Testis (tissue), 2 donors: ENCODE results near the gene SH3RF3.

Experiments
- POLR2A ChIP-seq: fragments of 450-650 bp; IDR thresholded peaks from one replicate; pipeline ENCODE4 v1.6.1; 2017; ENCODE audit warnings: antibody characterized with exemption, mild to moderate bottlenecking, moderate library complexity
- TF ChIP-seq, protein P1 (sequence below), 3 experiments: fragments of 450-650 bp in 2 of 3; fragments of 200-600 bp in 1 of 3; sonication (generic) in 1 of 3; IDR thresholded peaks; one replicate each; pipeline ENCODE4 v1.5.1; 2016 to 2019; ENCODE audit warnings: antibody characterized with exemption in 3 of 3, mild to moderate bottlenecking in 2 of 3, moderate library complexity in 1 of 3

DNA sequence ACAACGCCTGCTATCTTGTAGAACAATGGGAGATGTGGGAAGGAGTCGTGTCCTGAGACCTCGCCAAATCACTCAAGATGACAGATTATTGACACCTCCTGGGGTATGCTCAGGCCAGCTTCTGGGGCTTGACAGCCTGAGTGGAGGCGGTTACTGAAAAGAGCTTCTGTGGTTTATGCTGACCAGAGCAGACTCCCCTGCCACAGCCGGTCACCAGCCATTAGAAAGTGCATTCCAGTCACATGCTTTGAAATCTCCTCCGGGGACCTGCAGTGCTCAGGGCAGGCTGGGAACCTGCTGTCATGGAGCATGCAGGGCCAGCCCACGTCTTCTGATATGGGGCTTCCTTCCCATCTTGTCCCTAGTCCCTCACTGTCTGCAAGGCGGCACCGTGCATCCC is 268.9 kb downstream of the SH3RF3 start:
- TF ChIP-seq, protein P1, sequence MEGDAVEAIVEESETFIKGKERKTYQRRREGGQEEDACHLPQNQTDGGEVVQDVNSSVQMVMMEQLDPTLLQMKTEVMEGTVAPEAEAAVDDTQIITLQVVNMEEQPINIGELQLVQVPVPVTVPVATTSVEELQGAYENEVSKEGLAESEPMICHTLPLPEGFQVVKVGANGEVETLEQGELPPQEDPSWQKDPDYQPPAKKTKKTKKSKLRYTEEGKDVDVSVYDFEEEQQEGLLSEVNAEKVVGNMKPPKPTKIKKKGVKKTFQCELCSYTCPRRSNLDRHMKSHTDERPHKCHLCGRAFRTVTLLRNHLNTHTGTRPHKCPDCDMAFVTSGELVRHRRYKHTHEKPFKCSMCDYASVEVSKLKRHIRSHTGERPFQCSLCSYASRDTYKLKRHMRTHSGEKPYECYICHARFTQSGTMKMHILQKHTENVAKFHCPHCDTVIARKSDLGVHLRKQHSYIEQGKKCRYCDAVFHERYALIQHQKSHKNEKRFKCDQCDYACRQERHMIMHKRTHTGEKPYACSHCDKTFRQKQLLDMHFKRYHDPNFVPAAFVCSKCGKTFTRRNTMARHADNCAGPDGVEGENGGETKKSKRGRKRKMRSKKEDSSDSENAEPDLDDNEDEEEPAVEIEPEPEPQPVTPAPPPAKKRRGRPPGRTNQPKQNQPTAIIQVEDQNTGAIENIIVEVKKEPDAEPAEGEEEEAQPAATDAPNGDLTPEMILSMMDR (IDR thresholded peaks at IDR 0.05), result no peak
- TF ChIP-seq POLR2A, result no peak
